ENCODE results near the gene DGKE.

DNA sequence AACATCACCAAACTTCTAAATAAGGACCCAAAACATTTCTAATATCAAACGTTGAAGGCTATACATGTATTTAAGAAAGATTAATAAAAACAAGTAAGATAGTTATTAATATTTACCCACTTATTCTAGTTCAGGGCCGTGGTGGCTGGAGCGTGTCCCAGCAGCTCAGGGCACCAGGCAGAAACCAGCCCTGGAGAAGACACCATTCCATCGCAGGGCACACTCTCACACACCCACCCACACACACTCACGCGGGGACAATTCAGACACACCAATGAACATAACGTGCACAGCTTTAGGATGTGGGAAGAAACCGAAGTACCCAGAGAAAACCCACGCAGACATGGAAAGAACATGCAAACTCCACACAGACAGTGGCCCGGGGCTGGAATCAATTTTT lies 13.7 kb upstream of the DGKE start:
- TF ChIP-seq EP300 (IDR thresholded peaks at IDR 0.05) = no peak
- TF ChIP-seq, protein P1, sequence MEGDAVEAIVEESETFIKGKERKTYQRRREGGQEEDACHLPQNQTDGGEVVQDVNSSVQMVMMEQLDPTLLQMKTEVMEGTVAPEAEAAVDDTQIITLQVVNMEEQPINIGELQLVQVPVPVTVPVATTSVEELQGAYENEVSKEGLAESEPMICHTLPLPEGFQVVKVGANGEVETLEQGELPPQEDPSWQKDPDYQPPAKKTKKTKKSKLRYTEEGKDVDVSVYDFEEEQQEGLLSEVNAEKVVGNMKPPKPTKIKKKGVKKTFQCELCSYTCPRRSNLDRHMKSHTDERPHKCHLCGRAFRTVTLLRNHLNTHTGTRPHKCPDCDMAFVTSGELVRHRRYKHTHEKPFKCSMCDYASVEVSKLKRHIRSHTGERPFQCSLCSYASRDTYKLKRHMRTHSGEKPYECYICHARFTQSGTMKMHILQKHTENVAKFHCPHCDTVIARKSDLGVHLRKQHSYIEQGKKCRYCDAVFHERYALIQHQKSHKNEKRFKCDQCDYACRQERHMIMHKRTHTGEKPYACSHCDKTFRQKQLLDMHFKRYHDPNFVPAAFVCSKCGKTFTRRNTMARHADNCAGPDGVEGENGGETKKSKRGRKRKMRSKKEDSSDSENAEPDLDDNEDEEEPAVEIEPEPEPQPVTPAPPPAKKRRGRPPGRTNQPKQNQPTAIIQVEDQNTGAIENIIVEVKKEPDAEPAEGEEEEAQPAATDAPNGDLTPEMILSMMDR (IDR thresholded peaks at IDR 0.05) = no peak
